Measurements from ENCODE around the gene POLR3A. TPM values are rescaled to one million over a fixed set of nuclear protein-coding genes. Genes with fewer than 3 reads are reported as not detected.
A peak's percentile ranks its signal among the peaks of the same experiment; 100 is the strongest.

Gene POLR3A
- total and polyA plus RNA-seq, 2 of the 13 experiments (the other 11 are each of a cell fraction or from before 2014, with no cell fraction given), result 13.6 to 19.2 TPM

DNA sequence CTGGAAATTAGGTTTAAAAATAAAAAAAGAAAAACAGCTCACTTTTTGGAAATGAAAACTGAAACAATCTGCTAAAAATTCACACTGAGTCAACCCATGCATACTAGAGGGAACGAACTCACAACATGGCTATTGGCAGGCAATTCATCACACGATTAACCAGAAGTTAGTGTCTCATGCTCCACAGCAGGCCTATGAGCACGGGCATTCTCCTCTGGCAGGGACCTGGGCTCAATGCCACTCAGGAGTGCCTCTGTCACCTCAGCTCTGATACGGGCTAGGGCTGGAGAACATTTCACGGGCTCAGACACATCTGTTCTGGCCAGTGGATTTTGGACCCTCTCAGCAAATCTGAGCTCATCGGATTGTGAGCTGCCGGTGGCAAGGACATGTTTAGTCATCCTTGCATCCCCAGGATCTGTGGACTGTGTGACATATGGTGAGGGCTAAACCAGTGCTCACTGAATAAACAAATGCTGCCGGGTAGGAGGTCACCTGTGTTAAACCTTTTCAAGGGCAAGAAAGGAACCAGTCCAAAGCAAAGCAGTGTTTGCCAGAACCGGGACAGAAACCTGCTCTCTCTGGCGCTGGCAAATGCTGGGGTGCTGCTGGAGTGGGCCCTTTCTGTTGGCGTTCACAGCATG is 40.1 kb downstream of the POLR3A start (continued):
- TF ChIP-seq, protein P1, sequence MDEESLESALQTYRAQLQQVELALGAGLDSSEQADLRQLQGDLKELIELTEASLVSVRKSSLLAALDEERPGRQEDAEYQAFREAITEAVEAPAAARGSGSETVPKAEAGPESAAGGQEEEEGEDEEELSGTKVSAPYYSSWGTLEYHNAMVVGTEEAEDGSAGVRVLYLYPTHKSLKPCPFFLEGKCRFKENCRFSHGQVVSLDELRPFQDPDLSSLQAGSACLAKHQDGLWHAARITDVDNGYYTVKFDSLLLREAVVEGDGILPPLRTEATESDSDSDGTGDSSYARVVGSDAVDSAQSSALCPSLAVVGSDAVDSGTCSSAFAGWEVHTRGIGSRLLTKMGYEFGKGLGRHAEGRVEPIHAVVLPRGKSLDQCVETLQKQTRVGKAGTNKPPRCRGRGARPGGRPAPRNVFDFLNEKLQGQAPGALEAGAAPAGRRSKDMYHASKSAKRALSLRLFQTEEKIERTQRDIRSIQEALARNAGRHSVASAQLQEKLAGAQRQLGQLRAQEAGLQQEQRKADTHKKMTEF (CRISPR knock-in tag; IDR thresholded peaks at IDR 0.05), result peak; percentile 66
- TF ChIP-seq, protein P2, sequence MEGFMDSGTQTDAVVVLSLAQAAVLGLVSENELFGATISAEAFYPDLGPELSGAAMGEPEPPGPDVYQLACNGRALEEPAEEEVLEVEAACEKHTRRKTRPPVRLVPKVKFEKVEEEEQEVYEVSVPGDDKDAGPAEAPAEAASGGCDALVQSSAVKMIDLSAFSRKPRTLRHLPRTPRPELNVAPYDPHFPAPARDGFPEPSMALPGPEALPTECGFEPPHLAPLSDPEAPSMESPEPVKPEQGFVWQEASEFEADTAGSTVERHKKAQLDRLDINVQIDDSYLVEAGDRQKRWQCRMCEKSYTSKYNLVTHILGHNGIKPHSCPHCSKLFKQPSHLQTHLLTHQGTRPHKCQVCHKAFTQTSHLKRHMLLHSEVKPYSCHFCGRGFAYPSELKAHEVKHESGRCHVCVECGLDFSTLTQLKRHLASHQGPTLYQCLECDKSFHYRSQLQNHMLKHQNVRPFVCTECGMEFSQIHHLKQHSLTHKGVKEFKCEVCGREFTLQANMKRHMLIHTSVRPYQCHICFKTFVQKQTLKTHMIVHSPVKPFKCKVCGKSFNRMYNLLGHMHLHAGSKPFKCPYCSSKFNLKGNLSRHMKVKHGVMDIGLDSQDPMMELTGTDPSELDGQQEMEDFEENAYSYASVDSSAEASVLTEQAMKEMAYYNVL (CRISPR knock-in tag; IDR thresholded peaks at IDR 0.05; ENCODE audit: borderline replicate concordance), result peak; percentile 49; the same call in 1 of the 2 replicates
- TF ChIP-seq SIN3A (IDR thresholded peaks at IDR 0.05; ENCODE audit: borderline replicate concordance, low read depth, low read length) (0 out of 2 replicates have a peak, but pooled peaks have one; percentile 46), ZNF607 (CRISPR knock-in tag; IDR thresholded peaks at IDR 0.05; ENCODE audit: borderline replicate concordance) (peak; percentile 31; the same call in 1 of the 2 replicates), MIER3 (CRISPR knock-in tag; IDR thresholded peaks at IDR 0.05; ENCODE audit: borderline replicate concordance) (peak; percentile 59; the same call in 1 of the 2 replicates), POLR2AphosphoS2 (IDR thresholded peaks at IDR 0.05; ENCODE audit: low read depth, low read length) (no peak), MLX (CRISPR knock-in tag; IDR thresholded peaks at IDR 0.05) (peak; percentile 61; the same call in 1 of the 2 replicates), NRL (CRISPR knock-in tag; IDR thresholded peaks at IDR 0.05; ENCODE audit: borderline replicate concordance) (no peak), ZNF510 (CRISPR knock-in tag; IDR thresholded peaks at IDR 0.05; ENCODE audit: low read depth) (no peak), RXRB (CRISPR knock-in tag; IDR thresholded peaks at IDR 0.05; ENCODE audit: borderline replicate concordance) (peak; percentile 70; the same call in 1 of the 2 replicates), CEBPG (CRISPR knock-in tag; IDR thresholded peaks at IDR 0.05) (peak; percentile 33; the same call in 1 of the 2 replicates)
- TF ChIP-seq, protein P3, sequence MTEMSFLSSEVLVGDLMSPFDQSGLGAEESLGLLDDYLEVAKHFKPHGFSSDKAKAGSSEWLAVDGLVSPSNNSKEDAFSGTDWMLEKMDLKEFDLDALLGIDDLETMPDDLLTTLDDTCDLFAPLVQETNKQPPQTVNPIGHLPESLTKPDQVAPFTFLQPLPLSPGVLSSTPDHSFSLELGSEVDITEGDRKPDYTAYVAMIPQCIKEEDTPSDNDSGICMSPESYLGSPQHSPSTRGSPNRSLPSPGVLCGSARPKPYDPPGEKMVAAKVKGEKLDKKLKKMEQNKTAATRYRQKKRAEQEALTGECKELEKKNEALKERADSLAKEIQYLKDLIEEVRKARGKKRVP (CRISPR knock-in tag; IDR thresholded peaks at IDR 0.05), result peak in 1 of 2 experiments; percentile 66; a peak in 2 of 4 replicates
- TF ChIP-seq, protein P4, sequence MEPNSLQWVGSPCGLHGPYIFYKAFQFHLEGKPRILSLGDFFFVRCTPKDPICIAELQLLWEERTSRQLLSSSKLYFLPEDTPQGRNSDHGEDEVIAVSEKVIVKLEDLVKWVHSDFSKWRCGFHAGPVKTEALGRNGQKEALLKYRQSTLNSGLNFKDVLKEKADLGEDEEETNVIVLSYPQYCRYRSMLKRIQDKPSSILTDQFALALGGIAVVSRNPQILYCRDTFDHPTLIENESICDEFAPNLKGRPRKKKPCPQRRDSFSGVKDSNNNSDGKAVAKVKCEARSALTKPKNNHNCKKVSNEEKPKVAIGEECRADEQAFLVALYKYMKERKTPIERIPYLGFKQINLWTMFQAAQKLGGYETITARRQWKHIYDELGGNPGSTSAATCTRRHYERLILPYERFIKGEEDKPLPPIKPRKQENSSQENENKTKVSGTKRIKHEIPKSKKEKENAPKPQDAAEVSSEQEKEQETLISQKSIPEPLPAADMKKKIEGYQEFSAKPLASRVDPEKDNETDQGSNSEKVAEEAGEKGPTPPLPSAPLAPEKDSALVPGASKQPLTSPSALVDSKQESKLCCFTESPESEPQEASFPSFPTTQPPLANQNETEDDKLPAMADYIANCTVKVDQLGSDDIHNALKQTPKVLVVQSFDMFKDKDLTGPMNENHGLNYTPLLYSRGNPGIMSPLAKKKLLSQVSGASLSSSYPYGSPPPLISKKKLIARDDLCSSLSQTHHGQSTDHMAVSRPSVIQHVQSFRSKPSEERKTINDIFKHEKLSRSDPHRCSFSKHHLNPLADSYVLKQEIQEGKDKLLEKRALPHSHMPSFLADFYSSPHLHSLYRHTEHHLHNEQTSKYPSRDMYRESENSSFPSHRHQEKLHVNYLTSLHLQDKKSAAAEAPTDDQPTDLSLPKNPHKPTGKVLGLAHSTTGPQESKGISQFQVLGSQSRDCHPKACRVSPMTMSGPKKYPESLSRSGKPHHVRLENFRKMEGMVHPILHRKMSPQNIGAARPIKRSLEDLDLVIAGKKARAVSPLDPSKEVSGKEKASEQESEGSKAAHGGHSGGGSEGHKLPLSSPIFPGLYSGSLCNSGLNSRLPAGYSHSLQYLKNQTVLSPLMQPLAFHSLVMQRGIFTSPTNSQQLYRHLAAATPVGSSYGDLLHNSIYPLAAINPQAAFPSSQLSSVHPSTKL (CRISPR knock-in tag; IDR thresholded peaks at IDR 0.05), result peak; percentile 91
- TF ChIP-seq, protein P5, sequence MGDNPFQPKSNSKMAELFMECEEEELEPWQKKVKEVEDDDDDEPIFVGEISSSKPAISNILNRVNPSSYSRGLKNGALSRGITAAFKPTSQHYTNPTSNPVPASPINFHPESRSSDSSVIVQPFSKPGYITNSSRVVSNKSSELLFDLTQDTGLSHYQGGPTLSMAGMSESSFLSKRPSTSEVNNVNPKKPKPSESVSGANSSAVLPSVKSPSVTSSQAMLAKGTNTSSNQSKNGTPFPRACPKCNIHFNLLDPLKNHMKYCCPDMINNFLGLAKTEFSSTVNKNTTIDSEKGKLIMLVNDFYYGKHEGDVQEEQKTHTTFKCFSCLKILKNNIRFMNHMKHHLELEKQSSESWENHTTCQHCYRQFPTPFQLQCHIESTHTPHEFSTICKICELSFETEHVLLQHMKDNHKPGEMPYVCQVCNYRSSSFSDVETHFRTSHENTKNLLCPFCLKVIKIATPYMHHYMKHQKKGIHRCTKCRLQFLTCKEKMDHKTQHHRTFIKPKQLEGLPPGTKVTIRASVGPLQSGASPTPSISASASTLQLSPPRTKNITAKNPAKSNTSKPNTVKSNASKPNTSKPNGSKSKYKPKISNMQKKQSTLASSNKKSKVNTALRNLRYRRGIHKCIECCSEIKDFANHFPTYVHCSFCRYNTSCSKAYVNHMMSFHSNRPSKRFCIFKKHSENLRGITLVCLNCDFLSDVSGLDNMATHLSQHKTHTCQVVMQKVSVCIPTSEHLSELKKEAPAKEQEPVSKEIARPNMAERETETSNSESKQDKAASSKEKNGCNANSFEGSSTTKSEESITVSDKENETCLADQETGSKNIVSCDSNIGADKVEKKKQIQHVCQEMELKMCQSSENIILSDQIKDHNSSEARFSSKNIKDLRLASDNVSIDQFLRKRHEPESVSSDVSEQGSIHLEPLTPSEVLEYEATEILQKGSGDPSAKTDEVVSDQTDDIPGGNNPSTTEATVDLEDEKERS (CRISPR knock-in tag; IDR thresholded peaks at IDR 0.05), result 0 out of 2 replicates have a peak, but pooled peaks have one; percentile 42
